GM18519 (cell line): ENCODE measurements around the gene PEX11G.
"Not testable (repeated sequence)": the region's sequence is repeated elsewhere in the genome, so short reads cannot be mapped to it uniquely, and the experiment has no call there.

ENCODE experiments used
- ATAC-seq: cut with Tn5 transposase; IDR thresholded peaks from one replicate; pipeline ENCODE4 v1.9.1; 2021; ENCODE audit warnings: mild to moderate bottlenecking, moderate library complexity; ENCODE audit not compliant: unreplicated experiment, low FRiP score

Gene PEX11G

GRCh38 chr19:7441468-7442146 lies 47.2 kb downstream of the PEX11G start:
- ATAC-seq: no peak

DNA sequence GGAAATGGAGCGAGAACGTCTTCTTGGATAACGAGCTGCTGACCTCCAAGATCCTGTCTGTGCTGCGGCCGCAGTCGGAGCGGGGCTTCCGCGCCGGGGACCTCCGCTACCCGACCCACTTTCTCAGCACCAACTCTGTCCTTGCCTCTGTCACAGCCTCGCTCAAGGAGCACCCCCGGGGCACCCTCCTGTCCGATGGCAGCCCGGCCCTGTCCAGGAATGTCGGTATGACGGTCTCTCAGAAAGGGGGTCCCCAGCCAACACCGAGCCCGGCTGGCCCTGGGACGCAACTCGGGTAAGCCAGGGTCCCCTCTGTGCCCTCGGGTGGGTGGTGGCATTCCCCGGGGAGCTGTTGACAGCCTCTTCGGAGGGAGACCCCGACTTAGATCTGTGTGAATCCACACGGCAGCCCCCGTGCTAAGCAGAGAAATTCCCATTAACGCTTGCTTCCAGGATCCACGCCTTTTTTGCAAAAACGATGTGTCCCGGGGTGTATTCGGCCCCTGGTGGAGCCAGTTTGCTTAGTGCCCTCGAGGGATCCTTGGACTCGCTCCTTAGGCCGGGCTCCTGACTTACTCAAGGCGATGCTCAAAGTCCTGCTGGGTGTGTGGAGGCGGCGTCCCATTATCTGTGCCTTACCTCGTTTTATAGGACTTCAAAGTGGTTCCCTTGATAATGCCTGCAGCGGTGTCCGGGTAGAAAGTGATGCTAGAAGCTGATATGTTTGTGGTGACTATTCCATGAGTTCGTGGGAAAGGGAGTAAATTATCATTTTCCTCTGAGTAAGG lies 48.5 kb downstream of the PEX11G start:
- ATAC-seq: no peak

DNA sequence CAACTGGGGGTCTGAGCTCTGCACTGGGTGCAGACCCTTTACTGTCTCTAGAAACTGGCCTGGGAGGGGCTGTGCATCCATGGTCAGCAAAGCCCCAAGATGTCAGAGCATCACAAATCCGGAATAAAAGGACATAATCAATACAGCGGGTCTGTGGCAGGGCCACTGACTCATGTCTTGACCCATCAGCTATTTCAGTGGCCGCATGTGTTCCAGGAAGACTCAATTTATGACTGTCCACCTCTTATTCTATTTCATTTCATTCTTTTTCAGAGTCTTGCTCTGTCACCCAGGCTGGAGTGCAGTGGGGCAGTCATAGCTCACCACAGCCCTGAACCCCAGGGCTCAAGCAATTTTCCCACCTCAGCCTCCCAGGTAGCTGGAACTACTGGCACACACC lies 53.2 kb downstream of the PEX11G start:
- no peak for ATAC-seq

DNA sequence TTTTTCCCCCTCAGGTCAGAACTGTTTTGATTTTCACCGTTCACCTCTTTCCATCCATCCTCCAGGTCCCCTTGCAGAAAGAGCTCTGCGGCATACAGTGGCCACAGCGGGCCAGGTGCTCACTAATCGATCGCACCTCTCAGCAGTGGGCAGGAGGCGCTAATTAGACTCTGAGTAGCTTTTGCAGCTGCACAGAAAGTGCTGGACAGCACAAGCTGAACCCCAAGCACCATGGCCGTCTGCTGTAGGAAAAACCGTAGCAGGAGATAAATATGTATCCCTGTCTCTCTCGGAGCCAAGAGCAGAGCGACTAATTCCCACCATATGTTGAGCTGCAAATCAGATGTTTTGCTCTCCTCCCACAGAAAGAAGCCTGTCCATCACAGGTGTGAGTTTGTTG lies 54.4 kb downstream of the PEX11G start:
- no peak for ATAC-seq

GRCh38 chr19:7433456-7433855 lies 55.4 kb downstream of the PEX11G start:
- ATAC-seq: not testable (repeated sequence)

DNA sequence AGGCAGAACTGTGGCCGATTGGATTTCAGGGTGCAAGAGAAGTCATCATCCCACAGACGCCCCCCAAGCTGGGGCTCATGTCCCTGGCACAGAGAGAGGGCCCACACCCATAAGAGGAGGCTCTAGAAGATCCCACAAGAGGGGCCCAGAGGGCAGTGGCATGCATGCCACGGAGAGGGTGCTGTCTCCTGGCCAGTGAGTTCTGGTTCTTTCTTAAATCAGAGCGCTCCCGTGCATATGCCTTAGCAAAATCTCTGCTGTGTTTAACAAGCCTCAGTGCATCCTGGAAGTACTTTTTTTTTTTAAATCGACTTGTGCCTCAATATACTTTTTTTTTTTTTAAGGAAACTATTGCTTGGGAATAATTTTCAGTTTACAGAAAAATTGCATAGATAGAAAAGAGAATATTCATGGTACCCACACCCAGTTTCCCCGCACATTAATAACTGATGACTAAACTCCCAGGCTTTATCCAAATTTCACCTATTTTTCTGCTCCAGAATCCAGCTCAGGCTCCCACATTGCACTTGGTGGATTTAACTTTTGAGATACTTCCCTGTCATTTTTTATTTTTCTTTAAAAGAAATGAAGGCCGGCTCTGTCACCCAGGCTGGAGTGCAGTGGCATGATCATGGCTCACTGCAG lies 59.1 kb downstream of the PEX11G start:
- ATAC-seq: no peak

DNA sequence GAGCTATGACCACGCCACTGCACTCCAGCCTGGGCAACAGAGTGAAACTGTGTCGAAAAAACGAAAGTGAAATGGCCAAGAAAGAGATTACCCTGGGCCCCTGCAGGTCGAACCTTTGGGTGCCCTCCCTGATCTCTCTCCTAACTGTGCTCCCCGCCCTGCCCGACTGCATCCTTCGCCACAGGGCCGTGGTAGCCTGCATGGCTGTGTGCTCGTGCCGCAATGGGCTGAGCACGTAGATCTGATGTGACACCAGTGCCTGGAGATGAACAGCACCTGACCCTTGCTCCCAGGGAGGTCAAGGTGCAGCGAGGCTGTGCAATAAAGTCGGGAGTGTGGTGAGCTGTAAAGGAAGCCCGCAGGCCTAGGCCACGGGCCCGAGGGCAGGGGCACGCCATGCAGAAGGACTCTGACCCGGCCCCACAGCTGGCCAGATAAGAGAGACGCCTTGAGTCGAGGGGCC lies 60.2 kb downstream of the PEX11G start:
- no peak for ATAC-seq

GRCh38 chr19:7427944-7428343 lies 60.9 kb downstream of the PEX11G start:
- ATAC-seq: no peak

- ATAC-seq: no peak
Observed at GRCh38 chr19:7426986-7427385, 61.8 kb downstream of the PEX11G start.
